Esophagus squamous epithelium (tissue), 4 donors: Measurements from ENCODE around the gene TCERG1L.
"Not testable (repeated sequence)": the region's sequence is repeated elsewhere in the genome, so short reads cannot be mapped to it uniquely, and the experiment has no call there.

ENCODE experiments used
- POLR2A ChIP-seq, 4 donors: fragments of 450-650 bp; IDR thresholded peaks; one replicate each; pipeline ENCODE4 v1.6.1; 2017; ENCODE audit warnings: antibody characterized with exemption in 4 of 4, mild to moderate bottlenecking in 4 of 4, moderate library complexity in 3 of 4
- TF ChIP-seq, protein P1 (sequence below), 6 experiments: fragments of 450-650 bp in 4 of 6; fragments of 200-600 bp in 2 of 6; sonication (generic) in 2 of 6; IDR thresholded peaks; one replicate each; pipeline ENCODE4 v1.5.1; 2016 to 2019; ENCODE audit warnings: antibody characterized with exemption in 6 of 6, mild to moderate bottlenecking in 4 of 6, moderate library complexity in 4 of 6

DNA sequence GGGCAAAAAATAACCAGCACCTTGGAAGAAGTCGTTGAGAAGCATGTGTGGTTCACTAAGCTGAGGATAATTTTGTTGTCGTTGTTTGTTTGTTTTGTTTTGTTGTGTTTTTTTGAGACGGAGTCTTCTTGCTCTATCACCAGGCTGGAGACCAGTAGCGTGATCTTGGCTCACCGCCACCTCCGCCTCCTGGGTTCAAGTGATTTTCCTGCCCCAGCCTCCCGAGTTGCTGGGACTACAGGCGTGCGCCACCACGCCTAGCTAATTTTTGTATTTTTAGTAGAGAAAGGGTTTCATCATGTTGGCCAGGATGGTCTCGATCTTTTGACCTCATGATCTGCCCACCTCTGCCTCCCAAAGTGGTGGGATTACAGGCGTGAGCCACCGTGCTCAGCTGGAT, 76.9 kb downstream of the TCERG1L start:
- TF ChIP-seq, protein P1, sequence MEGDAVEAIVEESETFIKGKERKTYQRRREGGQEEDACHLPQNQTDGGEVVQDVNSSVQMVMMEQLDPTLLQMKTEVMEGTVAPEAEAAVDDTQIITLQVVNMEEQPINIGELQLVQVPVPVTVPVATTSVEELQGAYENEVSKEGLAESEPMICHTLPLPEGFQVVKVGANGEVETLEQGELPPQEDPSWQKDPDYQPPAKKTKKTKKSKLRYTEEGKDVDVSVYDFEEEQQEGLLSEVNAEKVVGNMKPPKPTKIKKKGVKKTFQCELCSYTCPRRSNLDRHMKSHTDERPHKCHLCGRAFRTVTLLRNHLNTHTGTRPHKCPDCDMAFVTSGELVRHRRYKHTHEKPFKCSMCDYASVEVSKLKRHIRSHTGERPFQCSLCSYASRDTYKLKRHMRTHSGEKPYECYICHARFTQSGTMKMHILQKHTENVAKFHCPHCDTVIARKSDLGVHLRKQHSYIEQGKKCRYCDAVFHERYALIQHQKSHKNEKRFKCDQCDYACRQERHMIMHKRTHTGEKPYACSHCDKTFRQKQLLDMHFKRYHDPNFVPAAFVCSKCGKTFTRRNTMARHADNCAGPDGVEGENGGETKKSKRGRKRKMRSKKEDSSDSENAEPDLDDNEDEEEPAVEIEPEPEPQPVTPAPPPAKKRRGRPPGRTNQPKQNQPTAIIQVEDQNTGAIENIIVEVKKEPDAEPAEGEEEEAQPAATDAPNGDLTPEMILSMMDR (IDR thresholded peaks at IDR 0.05): not testable (repeated sequence)
- TF ChIP-seq POLR2A (IDR thresholded peaks at IDR 0.05): not testable (repeated sequence)
